Ishikawa (cell line): ENCODE measurements around the gene CLCN1.

Experiments
- CEBPB ChIP-seq: IDR thresholded peaks from 2 replicates; pipeline ENCODE4 v1.6.1; 2012
- EP300 ChIP-seq: IDR thresholded peaks from 2 replicates; pipeline ENCODE4 v1.6.1; 2012; ENCODE audit warnings: borderline replicate concordance
- NFIC ChIP-seq: IDR thresholded peaks from 2 replicates; pipeline ENCODE4 v1.6.1; 2012
- RAD21 ChIP-seq: IDR thresholded peaks from 2 replicates; pipeline ENCODE4 v1.6.1; 2012; ENCODE audit warnings: low read depth
- TEAD4 ChIP-seq: IDR thresholded peaks from 2 replicates; pipeline ENCODE4 v1.6.1; 2012

DNA sequence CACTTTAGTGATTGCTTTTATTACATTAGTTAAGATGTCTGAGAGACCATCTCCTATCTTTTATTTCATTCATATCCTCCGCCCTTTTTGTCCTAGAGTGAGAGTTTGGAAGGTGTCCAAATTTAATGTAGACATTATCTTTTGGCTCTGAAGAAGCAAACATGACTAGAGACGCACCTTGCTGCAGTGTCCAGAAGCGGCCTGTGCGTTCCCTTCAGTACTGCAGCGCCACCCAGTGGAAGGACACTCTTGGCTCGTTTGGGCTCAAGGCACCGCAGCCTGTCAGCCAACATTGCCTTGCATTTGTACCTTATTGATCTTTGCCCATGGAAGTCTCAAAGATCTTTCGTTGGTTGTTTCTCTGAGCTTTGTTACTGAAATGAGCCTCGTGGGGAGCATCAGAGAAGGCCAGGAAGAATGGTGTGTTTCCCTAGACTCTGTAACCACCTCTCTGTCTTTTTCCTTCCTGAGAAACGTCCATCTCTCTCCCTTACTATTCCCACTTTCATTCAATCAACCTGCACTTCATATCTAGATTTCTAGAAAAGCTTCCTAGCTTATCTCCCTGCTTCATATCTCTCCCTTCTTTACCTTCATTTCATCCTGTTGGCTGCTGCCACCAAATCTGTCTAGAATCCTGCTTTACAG, 10.4 kb upstream of the CLCN1 start:
- TF ChIP-seq EP300: no peak
- peak; percentile 76 for TF ChIP-seq RAD21
- TF ChIP-seq CEBPB: no peak
- TF ChIP-seq TEAD4: no peak
- no peak for TF ChIP-seq NFIC
